Skin of body (tissue), 3 donors: ENCODE data around the gene CHRNB4. TPM values are rescaled to one million over a fixed set of nuclear protein-coding genes. Genes with fewer than 3 reads are reported as not detected.
"Not testable (repeated sequence)": the region's sequence is repeated elsewhere in the genome, so short reads cannot be mapped to it uniquely, and the experiment has no call there.

Source experiments
- DNase-seq: peaks from one replicate; lab custom pipeline; 2025; lab: John Stamatoyannopoulos, UW
- small RNA-seq: library from RNA; depleted of rRNA; stranded (forward); fragments of <200 nt; gene quantifications from one replicate; pipeline ENCODE3, GENCODE V24; 2014; ENCODE audit warnings: low replicate concordance
- total RNA-seq: library from RNA; depleted of rRNA; stranded (reverse); fragments of >200 nt; gene quantifications from one replicate; pipeline ENCODE4 v1.2.3, GENCODE V29; 2014

CHRNB4 gene
- total RNA-seq, 1 donor from 2014 or later, result not detected

DNA sequence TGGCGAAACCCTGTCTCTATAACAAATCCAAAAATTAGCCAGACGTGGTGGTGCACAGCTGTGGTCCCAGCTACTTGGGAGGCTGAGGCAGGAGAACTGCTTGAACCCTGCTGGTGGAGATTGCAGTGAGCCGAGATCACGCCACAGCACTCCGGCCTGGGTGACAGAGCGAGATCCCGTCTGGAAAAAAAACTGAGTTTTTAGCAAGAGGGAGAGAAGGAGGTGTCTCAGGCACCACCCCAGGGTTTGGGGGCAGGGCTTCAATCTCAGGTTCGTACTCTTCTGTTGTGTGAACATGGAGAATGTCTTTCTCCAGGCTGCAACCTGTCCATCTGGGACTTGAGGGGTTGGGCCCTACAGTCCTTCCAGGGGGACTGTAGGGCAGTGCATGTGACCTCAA, 22.9 kb downstream of the CHRNB4 start:
- no peak for DNase-seq

DNA sequence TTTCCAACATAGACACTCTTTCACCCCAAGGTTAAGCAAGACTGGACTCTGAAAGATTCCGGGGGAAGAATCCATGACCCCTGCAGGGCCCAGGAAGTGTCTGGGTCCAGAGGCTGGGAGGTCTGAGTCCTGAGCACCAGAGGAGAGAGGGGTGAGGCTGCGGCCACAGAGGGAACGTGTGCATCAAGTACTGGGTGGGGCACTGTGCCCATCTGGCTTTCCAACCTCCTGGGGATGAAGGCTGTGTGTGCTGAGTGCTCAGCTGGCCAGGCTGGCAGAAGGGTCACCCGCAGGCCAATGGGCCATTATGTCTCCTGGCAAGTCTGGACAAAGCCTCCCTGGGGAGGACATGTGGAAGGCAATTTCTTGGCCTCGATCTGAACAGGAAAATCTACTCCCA, 23.5 kb downstream of the CHRNB4 start:
- DNase-seq, result no peak

DNA sequence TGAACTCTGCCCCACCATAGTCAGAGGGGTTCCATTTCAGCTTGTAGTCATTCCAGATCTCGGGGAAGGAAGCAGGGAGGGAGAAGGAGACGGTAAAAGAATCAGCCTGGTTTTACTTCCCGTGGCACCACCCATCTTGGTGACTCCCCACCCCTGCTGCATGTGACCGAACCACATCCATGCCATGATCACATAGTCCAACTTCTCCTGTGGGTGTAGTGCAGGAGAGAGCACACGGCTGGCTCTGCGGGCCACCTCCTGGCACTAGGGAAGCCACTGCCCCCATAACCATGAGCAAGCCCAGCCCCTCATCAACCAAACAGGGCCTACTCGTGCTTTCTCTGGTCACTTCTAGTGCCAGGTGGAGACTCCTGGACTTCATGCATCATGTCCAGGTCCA, 23.9 kb downstream of the CHRNB4 start:
- no peak for DNase-seq

DNA sequence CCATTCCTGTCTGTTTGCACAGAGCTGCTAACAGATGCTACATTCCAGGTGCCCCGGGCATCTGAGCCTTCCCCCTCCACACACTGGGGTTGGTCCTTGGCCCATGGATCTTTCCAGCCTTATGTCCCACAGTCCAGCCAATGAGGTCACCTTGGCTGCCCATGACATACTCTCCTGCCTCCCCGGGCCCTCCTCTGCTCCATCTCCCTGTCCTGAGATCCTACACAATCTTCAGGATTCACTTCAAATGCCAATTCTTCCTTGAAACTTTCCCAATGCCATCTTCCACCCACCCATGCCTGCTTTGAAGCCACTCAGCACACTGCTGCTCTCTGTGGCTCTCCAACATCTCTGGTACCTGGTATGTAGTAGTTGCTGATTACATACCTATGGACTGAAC, 24.5 kb downstream of the CHRNB4 start:
- DNase-seq, result no peak

DNA sequence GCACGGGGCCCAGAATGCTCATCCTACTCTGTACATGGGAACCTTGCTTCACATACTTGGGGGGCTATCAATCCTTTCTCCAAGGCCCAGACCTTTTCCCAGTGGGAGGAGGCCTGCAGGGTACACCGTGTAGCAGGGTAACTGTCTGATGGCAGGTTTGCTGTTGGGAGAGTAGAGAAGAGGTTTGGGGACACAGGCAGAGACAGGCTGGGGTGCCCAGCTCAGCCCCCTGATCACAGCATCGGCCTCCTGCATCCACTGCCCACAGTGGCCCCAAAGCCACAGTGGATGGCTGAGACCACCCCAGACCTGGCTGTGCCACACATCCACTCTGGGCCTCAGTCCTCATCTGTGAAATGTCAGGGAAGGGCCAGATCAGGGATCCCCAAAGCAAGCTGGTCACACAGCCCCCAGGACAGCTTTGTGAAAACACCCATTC, 25.8 kb downstream of the CHRNB4 start:
- no peak for DNase-seq

DNA sequence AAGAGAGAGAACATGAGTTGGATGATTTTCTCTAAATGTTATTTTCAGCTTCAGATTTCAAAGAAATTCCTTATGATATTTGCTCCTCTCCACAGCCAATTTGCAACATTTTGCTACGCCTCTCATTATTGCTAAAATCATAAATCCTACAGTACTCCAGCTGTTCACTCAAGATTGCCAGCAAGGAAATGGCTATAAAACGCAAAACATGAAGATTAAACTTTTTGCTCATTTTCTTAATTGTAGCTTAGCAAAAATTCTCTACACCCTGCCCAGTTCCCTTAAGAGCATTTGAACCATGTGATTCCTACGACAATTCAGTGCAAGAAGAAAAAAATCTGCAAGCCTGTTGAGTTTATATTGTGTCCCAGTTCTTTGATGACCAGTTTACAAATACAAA, 27.0 kb downstream of the CHRNB4 start:
- no peak for DNase-seq

DNA sequence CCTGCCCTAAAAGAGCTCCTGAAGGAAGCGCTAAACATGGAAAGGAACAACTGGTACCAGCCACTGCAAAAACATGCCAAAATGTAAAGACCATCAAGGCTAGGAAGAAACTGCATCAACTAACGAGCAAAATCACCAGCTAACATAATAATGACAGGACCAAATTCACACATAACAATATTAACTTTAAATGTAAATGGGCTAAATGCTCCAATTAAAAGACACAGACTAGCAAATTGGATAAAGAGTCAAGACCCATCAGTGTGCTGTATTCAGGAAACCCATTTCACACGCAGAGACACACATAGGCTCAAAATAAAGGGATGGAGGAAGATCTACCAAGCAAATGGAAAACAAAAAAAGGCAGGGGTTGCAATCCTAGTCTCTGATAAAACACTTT, 31.5 kb downstream of the CHRNB4 start:
- not testable (repeated sequence) for DNase-seq

DNA sequence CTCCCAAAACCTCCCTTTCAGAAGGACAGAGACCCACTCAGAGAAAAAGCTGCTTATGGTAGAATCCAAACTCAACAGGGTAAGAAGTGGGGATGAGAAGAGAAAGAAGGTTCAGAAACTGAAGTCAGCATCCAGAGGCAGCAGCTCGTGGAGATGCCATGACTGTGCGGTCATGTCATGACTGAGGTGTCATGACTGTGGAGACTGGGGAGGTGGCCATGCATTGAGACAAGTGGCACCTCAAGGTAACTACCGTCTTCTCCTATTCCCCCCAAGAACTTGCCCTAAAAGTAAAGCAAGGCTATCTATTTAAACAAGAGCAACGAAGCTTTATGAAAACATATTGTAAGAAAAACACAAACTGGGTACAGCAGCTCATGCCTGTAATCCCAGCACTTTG, 35.3 kb downstream of the CHRNB4 start:
- no peak for DNase-seq

DNA sequence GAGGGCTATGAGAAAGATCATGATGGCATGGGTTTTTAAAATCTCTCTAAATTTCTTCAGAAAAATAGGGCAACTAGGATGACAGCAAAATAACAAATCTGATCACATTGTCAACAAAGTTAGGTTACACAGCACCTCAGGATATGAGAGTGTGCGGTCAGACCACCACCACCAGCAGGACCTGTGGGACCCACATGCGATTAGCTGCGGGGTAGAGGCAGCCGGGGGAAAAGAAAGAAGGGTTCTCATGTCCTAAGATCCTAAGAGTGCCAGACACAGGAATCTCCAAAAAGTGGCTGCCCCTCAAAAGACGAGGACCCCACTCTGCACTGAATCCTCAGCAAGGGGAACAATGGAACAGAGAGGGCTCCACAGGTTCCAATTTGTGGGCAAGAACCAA, 35.8 kb downstream of the CHRNB4 start:
- DNase-seq, result no peak

DNA sequence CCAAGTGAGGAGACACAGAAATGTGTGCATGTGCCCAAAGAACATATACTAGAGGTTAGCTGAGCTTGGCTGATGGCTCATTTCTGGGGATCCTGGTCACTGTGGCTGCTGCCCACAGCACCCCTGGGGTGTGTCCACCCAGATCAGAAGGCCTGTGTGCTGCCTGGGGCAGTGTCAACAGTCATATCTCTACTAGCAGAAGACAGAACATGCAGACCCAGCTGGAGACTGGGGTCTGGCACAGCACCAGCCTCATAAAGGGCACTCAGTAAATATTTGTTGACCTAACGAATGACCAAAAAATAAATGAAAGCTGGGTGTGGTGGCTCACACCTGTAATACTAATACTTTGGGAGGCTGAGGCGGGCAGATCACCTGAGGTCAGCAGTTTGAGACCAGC, 36.6 kb downstream of the CHRNB4 start:
- no peak for DNase-seq

DNA sequence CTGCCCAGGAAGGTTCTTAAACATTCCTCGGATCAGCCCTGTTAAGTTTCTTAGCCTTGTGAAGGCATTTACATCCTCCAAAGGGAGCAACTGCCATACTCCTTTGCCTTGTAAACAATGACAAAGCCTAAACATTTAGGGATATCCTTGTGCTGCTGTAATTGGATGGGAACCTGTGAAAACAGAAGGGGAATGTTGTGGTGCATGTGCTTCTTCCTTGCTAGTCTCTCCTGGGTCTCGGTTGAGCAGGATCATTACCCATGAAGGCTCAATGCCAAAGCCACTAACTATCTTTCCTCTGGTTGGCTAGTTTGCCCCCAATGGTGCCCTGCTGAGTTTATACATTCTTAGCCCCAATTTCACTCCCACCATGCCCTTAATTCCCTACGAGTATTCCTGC, 37.5 kb downstream of the CHRNB4 start:
- DNase-seq, result no peak

DNA sequence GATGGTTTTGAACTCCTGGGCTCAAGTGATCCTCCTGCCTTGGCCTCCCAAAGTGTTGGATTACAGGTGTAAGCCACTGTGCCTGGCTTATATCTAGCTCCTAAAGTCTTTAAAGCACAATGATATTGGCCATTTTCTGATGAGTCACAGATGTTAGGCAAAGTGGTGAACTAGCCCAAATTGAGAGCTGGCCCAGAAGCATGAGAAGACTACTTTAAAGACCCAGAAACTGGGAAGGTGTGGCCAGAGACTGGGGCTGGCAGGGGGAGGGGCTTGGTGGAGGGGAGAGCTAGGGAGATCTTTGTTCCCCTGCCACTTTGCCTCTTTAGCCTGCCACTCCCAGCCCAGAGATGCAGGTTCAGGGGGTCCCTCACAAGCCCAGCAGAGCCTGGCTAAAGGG, 41.8 kb downstream of the CHRNB4 start:
- DNase-seq, result no peak

DNA sequence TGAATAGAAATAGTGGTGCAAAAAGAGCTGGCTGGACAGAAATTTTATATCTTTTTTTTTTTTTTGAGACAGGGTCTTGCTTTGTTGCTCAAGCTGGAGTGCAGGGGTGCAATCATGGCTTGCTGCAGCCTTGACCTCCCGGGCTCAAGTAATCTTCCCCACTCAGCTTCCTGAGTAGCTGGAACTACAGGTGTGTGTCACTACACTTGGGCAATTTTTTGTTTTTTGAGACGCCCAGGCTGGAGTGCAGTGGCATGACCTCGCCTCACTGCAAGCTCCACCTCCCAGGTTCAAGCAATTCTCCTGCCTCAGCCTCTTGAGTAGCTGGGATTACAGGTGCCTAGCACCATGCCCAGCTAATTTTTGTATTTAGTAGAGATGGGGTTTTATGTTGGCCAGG, 42.7 kb downstream of the CHRNB4 start:
- no peak for DNase-seq

DNA sequence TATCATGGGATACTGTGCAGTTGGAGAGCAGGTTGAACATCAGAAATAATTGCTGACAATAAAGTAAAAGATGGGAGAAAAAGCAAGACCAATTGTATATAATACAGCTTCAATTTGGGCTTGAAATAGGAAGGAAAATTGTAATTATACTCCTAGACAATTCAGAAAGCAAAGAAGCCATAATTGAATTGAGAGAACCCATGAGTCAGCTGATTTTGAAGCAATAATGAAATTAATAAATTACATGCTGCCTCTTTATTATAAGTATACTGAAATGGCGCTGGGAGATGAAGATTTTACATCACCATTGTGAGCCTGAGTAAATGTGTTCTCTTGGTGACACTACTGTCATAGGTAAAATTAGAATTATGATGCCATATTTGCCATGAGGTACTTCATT, 43.4 kb downstream of the CHRNB4 start:
- DNase-seq, result no peak

DNA sequence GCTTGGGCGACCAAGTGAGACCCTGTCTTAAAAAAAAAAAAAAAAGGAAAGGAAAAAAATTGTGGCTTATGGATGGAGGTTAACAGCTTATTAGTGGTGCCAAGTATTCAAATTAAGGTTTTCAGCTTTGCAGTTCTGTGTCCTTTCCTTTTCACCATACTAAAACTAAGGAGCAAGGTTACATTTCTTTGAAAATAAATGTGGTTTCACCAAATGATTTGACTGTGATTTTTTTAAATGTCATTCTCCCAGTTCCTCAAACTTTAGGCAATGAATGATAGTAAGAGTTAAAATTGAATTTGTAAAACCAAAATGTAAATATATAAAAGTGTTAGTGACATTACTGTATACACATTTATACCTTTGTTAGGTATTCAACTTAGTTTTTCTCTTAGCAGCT, 66.1 kb downstream of the CHRNB4 start:
- DNase-seq, result no peak

Small RNA genes within 50 kb of the gene (small RNA-seq; reads per million reads assigned to genes)
- not detected for gene AC067863.2

Other genes starting within 250 kb of the CHRNB4 start
- gene IREB2, start 203.0 kb downstream of the CHRNB4 start, total RNA-seq, result 45.2 TPM
- 3.1 TPM for gene HYKK, start 133.6 kb downstream of the CHRNB4 start, total RNA-seq
- gene PSMA4, start 100.8 kb downstream of the CHRNB4 start, total RNA-seq, result 118 TPM
- gene CHRNA5, start 75.7 kb downstream of the CHRNB4 start, total RNA-seq, result 0.39 TPM
- gene CHRNA3, start 20.2 kb downstream of the CHRNB4 start, total RNA-seq, result 0.39 TPM
- 6.6 TPM for gene ADAMTS7, start 170.3 kb upstream of the CHRNB4 start, total RNA-seq
- gene MORF4L1, start 231.7 kb upstream of the CHRNB4 start, total RNA-seq, result 440 TPM